Omental fat pad (tissue), 4 donors: ENCODE data around the gene VGLL1. TPM values are rescaled to one million over a fixed set of nuclear protein-coding genes. Genes with fewer than 3 reads are reported as not detected.

Experiments used
- ATAC-seq: fragments of 150-250 bp; one replicate; pipeline ENCODE4 v1.9.1; 2016; ENCODE audit warnings: mild to moderate bottlenecking, moderate library complexity; ENCODE audit not compliant: low FRiP score
- DNase-seq: peaks from one replicate; pipeline ENCODE4 v3.0.0-alpha.2; 2019; ENCODE audit warnings: low spot score
- total RNA-seq, 4 donors: library from RNA; depleted of rRNA; stranded (reverse); fragments of >200 nt; gene quantifications; one replicate each; pipeline ENCODE4 v1.1.0, GENCODE V29; 2016
- TF ChIP-seq, protein P1 (sequence below), 3 donors: fragments of 450-650 bp; IDR thresholded peaks; one replicate each; pipeline ENCODE4 v1.5.1; 2016 to 2017; ENCODE audit warnings: antibody characterized with exemption in 3 of 3, mild to moderate bottlenecking in 3 of 3, moderate library complexity in 2 of 3

Gene VGLL1
- total RNA-seq, 4 donors from 2014 or later = not detected

DNA sequence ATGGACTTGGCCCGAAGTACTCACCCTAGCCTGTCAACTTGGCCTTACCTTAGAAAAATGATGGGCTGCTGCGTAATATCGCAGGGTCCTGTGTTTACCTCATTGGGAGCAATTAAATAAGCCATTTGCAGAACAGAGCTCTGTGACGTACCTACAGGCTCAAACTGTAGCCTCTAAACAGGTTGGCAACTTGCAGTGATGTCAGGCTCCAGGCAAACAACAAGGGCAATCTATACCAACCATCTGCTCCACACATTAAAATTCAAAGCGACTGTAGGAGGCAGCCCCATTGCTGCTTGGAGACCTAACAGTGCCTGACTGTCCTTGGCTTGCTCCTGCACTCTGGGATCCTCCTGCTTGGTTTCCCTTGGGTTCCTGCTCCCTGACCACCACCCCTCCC, 17.2 kb downstream of the VGLL1 start:
- TF ChIP-seq, protein P1, sequence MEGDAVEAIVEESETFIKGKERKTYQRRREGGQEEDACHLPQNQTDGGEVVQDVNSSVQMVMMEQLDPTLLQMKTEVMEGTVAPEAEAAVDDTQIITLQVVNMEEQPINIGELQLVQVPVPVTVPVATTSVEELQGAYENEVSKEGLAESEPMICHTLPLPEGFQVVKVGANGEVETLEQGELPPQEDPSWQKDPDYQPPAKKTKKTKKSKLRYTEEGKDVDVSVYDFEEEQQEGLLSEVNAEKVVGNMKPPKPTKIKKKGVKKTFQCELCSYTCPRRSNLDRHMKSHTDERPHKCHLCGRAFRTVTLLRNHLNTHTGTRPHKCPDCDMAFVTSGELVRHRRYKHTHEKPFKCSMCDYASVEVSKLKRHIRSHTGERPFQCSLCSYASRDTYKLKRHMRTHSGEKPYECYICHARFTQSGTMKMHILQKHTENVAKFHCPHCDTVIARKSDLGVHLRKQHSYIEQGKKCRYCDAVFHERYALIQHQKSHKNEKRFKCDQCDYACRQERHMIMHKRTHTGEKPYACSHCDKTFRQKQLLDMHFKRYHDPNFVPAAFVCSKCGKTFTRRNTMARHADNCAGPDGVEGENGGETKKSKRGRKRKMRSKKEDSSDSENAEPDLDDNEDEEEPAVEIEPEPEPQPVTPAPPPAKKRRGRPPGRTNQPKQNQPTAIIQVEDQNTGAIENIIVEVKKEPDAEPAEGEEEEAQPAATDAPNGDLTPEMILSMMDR (IDR thresholded peaks at IDR 0.05) = no peak
- ATAC-seq = no peak
- no peak for DNase-seq

DNA sequence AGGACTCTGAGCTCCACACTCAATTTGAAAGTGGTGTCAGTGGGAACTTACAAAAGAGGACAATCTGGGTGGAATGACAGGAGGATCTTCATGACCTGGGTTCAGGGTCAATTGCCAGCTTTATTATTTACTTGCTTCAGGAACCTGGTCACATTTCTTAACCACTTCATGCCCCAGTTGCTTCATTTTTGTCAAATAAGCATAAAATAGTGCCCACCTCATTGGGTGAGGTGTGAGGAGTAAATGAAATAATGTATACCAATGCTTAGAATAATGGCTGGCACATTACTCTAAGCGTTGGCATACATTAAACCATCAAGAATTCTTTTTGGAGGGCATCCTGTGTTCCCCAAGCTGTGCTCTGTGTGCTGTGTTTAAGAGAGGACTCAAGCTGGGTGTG, 19.4 kb downstream of the VGLL1 start:
- ATAC-seq = no peak
- no peak for DNase-seq
- TF ChIP-seq, protein P1 (IDR thresholded peaks at IDR 0.05) = no peak

DNA sequence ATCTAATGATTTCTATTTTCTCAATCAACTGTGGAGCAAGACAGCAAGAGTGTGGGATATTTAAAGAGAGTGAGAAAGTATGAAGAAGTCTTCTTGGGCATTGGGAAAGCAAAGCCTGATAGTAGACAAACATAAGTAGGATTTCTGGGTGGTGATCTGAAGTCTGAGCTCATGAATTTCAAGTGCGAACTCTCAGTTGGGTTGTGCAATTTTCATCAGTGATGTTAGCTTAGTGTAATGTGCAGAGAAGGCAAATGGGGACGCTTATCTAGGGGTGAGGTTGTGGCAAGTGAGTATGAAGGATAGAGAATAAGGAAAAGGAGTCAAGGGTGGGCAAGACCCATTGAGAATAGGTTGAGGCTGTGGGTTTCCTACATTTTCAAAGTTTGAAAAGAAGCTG, 23.7 kb downstream of the VGLL1 start:
- ATAC-seq = no peak

DNA sequence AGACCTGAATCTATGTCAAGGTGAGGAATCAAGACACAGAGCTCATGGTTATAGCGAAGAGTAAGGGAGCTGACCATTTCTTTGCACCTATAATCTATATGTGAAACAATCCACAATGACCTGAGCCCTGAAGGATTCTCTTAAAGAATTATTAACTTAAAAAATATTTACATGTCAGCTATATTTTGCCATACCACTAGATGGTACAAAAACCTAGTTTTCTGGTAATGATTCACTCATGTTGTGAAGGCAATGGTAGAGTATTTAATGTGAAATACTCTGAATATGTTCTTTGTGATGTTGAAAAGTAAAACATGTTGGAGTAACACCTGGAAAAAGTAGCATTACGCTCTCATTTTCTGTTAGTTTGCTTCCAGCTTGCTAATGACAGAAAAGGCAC, 40.0 kb downstream of the VGLL1 start:
- DNase-seq = no peak
- TF ChIP-seq, protein P1 (IDR thresholded peaks at IDR 0.05) = no peak
- ATAC-seq = no peak

More for the DNA sequence above, 23.7 kb downstream of the VGLL1 start:
- DNase-seq = no peak
- TF ChIP-seq, protein P1 (IDR thresholded peaks at IDR 0.05) = no peak

DNA sequence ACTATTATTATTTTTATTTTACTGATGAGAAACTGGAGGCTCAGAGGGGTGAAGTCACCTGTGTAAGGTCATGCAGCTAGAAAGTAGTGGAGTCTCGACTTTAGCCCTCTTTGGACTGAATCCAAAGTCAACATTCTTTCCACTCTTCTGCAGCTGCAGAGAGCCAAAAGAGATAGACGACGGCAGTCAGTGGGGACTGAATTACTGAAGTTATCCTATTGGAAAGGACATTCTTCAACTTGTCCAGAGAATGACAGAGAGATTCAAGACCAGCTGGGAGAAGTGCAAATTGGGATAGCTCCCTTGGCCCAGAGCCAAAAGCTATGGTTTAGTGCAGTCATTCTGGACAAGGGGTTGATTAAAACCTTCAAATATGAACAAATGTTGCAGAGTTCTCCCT, 42.5 kb downstream of the VGLL1 start:
- TF ChIP-seq, protein P1 (IDR thresholded peaks at IDR 0.05) = no peak
- ATAC-seq (no peak), DNase-seq (no peak)

DNA sequence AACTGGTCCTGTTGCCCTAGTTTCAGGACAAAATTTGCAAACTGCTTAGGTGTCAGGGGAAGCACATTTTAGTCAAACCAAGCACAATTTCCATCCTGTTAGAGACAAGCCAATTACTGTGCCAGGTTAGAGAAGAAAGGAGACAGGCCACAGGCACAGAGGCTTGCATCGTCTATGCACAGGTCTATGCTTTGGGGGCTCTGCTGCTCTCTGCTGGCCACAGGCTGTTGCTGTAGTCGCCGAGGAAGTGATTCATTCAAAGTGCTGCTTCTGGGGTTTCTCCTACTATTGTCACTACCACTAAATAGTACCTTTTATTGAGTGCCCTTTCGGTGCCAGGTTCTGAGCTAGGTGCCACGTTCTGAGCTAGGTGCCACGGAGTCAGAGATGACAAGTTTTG, 45.5 kb downstream of the VGLL1 start:
- DNase-seq (no peak), ATAC-seq (no peak)
- TF ChIP-seq, protein P1 (IDR thresholded peaks at IDR 0.05) = no peak

DNA sequence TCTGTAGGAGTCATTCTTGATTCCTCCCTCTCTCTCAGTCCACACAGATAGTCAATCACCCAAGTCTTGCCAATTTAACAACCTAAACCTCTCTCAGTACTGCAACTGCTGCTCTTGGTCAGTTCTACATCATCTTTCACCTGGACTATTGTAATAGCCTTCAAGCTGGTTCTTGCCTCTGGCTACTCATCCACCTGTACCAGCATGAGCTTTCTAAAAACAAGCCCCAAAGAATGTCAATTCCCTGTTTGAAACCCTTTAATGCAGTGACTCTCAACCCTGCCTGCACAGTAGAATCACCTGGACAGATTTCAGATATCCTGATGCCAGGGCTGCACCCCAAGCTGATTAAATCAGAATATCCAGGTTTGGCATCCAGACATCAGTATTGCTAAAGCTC, 48.3 kb downstream of the VGLL1 start:
- TF ChIP-seq, protein P1 (IDR thresholded peaks at IDR 0.05) = no peak
- no peak for DNase-seq
- ATAC-seq = no peak
